Measurements from ENCODE around the gene NUDC. TPM values are rescaled to one million over a fixed set of nuclear protein-coding genes. Genes with fewer than 3 reads are reported as not detected.

NUDC gene
- total and polyA plus RNA-seq, 4 donors: 25.6 to 119 (median 82.6) TPM

DNA sequence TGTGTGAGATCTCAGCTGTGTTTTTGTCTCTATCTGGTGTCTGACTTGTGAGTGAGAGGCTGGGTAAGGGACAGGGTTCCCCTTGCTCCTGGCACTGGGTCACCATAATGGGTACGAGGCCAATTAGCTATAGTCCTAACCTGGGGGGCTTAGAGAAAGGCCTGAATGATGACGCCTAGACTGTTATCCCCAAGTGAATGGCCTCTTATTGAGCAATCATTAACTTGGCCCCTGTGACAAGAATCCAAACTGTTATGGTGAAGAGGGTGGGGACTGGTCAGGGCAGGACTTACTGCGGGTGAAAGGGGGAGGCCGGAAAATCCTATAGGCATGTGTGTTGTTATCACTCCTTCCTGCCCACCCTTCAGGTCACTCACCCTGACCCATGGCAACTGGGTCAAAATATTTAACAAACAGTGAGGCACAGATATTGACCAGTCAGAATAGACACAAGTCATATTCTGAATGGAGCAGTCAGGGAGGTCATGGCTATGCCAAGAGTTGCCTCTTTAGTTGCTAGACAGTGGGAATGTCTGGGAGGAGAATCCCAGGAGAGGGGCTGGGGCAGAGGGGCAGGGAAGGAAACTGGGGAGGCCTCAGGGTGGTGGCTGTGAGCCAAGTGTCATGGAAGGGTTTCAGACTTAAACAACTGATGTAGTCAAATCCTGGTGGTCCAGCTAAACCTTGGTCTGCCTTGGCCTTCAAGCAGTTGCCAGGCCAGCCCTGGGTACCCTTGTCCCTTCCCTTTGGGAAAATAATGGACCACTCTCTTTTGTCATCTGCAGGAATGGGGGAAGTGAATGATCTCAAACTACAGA, 11.0 kb upstream of the NUDC start:
- Histone ChIP-seq H3K4me1 (ENCODE audit: control insufficient read depth, insufficient read depth, low read length) (no peaks in the 10 kb centered on the region), H3K4me3 (ENCODE audit: low read depth, low read length) (no peak overlapping the region), H3K9me3 (ENCODE audit: control insufficient read depth, insufficient read depth, low read length) (no peaks in the 10 kb centered on the region), H3K27me3 (ENCODE audit: control insufficient read depth, insufficient read depth, low read length) (no peaks in the 10 kb centered on the region), H3K36me3 (ENCODE audit: control insufficient read depth, insufficient read depth, low read length) (no peaks in the 10 kb centered on the region), H3K27ac (ENCODE audit: low read depth, low read length) (no peak overlapping the region)
- WGBS (ENCODE audit: insufficient coverage): 50% methylated on average over 2 of the region's 4 CpGs
- no peak for DNase-seq (ENCODE audit: low read depth in 4 of 6, low spot score in 6 of 6)

GRCh38 chr1:26911399-26912146, 10.0 kb upstream of the NUDC start:
- Histone ChIP-seq H3K4me1 (ENCODE audit: control insufficient read depth, insufficient read depth, low read length) (no peaks in the 10 kb centered on the region), H3K27ac (ENCODE audit: low read depth, low read length) (no peak overlapping the region), H3K9me3 (ENCODE audit: control insufficient read depth, insufficient read depth, low read length) (no peaks in the 10 kb centered on the region), H3K36me3 (ENCODE audit: control insufficient read depth, insufficient read depth, low read length) (no peaks in the 10 kb centered on the region), H3K4me3 (ENCODE audit: low read depth, low read length) (no peak overlapping the region), H3K27me3 (ENCODE audit: control insufficient read depth, insufficient read depth, low read length) (peaks cover 1% of the 10 kb centered on the region)
- WGBS (ENCODE audit: insufficient coverage): 91% methylated on average over 6 of the region's 8 CpGs
- DNase-seq (ENCODE audit: low read depth in 4 of 6, low spot score in 6 of 6): no peak

- no peak overlapping the region for H3K27ac ChIP-seq (ENCODE audit: low read depth, low read length)
These were observed 9.4 kb upstream of the NUDC start for GRCh38 chr1:26912147-26912490.

DNA sequence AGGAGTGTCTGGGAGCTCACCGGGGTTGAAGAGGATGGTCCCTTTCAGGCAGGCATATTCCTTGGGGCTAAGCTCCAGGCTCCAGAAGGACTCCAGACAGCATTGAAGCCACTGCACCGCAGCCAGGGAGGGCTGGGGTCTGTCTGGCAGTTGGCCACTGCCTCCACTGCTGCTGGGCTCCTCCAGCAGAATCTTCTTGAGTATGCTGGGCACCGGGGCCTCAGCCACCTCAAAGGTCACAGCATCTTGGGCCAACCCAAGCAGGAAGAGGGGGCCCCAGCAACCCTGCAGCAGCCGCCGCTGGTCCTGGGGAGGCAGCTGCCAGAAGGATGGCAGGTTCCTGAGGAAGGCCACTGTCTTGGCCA, 8.2 kb upstream of the NUDC start:
- no peaks in the 10 kb centered on the region for H3K4me1 ChIP-seq (ENCODE audit: control insufficient read depth, insufficient read depth, low read length)
- no peak for DNase-seq (ENCODE audit: low read depth in 4 of 6, low spot score in 6 of 6)
- H3K4me3 ChIP-seq (ENCODE audit: low read depth, low read length): no peak overlapping the region
- H3K9me3 ChIP-seq (ENCODE audit: control insufficient read depth, insufficient read depth, low read length): no peaks in the 10 kb centered on the region
- H3K27ac ChIP-seq (ENCODE audit: low read depth, low read length): no peak overlapping the region
- 87% methylated on average over 5 of the region's 5 CpGs for WGBS (ENCODE audit: insufficient coverage)
- H3K36me3 ChIP-seq (ENCODE audit: control insufficient read depth, insufficient read depth, low read length): no peaks in the 10 kb centered on the region
- peaks cover 2% of the 10 kb centered on the region for H3K27me3 ChIP-seq (ENCODE audit: control insufficient read depth, insufficient read depth, low read length)

More at GRCh38 chr1:26912147-26912490, 9.4 kb upstream of the NUDC start:
- H3K4me1 ChIP-seq (ENCODE audit: control insufficient read depth, insufficient read depth, low read length): no peaks in the 10 kb centered on the region
- no peaks in the 10 kb centered on the region for H3K36me3 ChIP-seq (ENCODE audit: control insufficient read depth, insufficient read depth, low read length)
- peaks cover 2% of the 10 kb centered on the region for H3K27me3 ChIP-seq (ENCODE audit: control insufficient read depth, insufficient read depth, low read length)
- DNase-seq (ENCODE audit: low read depth in 4 of 6, low spot score in 6 of 6): no peak
- H3K4me3 ChIP-seq (ENCODE audit: low read depth, low read length): no peak overlapping the region
- WGBS (ENCODE audit: insufficient coverage): no CpG with 5 or more reads among the region's 2 CpGs
- no peaks in the 10 kb centered on the region for H3K9me3 ChIP-seq (ENCODE audit: control insufficient read depth, insufficient read depth, low read length)

DNA sequence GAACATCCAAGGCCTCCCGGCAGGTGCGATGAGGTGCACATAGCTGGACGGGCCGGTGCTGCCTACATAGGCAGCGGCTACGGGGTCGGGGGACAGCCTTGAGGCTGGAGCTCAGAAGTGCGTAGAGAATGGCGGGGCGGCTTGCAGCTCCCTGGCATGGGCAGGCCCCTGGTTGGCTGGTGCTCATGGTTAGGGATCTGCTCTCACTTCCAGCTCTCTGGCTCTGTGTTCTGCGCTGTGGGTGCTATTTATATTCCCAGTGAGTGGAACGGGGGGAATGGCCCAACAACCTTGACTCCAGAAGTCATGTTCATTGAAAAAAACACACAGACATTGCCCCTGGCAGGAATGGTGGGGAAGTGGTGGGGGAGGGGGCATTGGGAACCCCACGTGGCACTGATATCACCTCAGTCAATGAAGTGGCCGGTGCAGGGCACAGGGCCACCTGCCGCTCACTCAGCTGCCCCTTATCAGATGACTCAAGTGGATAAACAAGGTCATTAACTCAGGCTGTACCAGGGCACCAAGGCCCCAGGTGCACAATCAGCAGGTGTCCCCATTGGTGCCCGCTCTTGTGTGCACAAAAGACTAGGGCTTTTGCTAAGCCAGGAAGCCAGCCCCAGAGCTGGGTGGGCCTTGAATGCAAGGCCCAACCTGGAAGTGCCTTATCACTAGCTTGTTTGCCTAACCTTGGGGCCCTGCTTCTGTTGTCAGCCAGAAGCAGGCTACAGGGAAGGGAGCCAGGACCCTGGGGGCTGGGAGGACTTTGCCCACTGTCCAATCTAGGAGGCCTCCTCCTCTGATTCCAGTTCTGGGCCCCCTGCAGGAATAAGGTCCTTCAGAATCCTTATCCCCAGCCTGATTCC, 7.6 kb upstream of the NUDC start, which contains the start of gene NR0B2:
Gene NR0B2 (minus strand): TSS at position 222 of the 866 bp plus-strand sequence. CDS start 35 bp downstream, at position 187.
- H3K4me1 ChIP-seq (ENCODE audit: control insufficient read depth, insufficient read depth, low read length): no peaks in the 10 kb centered on the region
- 83% methylated on average over 14 of the region's 16 CpGs for WGBS (ENCODE audit: insufficient coverage)
- peaks cover 2% of the 10 kb centered on the region for H3K27me3 ChIP-seq (ENCODE audit: control insufficient read depth, insufficient read depth, low read length)
- no peak for DNase-seq (ENCODE audit: low read depth in 4 of 6, low spot score in 6 of 6)
- H3K27ac ChIP-seq (ENCODE audit: low read depth, low read length): no peak within 1 kb of the TSS
- no peaks in the 10 kb centered on the region for H3K36me3 ChIP-seq (ENCODE audit: control insufficient read depth, insufficient read depth, low read length)
- H3K4me3 ChIP-seq (ENCODE audit: low read depth, low read length): no peak within 1 kb of the TSS
- H3K9me3 ChIP-seq (ENCODE audit: control insufficient read depth, insufficient read depth, low read length): no peaks in the 10 kb centered on the region

GRCh38 chr1:26915204-26915842, 6.2 kb upstream of the NUDC start:
- Histone ChIP-seq H3K4me3 (ENCODE audit: low read depth, low read length) (no peak overlapping the region), H3K27me3 (ENCODE audit: control insufficient read depth, insufficient read depth, low read length) (peaks cover 2% of the 10 kb centered on the region), H3K27ac (ENCODE audit: low read depth, low read length) (no peak overlapping the region), H3K9me3 (ENCODE audit: control insufficient read depth, insufficient read depth, low read length) (no peaks in the 10 kb centered on the region), H3K4me1 (ENCODE audit: control insufficient read depth, insufficient read depth, low read length) (no peaks in the 10 kb centered on the region), H3K36me3 (ENCODE audit: control insufficient read depth, insufficient read depth, low read length) (no peaks in the 10 kb centered on the region)
- 42% methylated on average over 4 of the region's 5 CpGs for WGBS (ENCODE audit: insufficient coverage)
- DNase-seq (ENCODE audit: low read depth in 4 of 6, low spot score in 6 of 6): no peak

DNA sequence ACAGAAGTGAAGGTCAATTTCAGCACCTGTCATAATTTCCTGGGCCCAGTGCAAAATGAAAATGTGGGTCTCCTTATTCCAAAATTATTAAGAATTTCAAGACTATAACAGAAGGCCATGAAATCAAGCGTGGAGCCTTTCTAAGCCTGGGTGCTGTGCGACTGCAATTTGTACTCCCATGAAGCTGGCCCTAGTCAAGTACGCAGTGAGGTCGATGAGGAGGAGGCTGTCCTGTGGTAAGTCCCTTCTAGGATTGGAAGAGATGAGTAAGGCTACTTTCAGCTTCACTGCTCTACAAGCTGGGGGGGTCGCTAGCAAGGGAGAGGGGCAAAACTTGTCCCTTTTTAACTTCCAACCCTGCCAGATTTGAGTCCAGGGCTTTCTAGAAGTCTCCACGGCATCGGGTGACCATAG, 410 bp upstream of the NUDC start:
- 15% methylated on average over 4 of the region's 7 CpGs for WGBS (ENCODE audit: insufficient coverage)
- no peak for DNase-seq (ENCODE audit: low read depth in 4 of 6, low spot score in 6 of 6)
- Histone ChIP-seq H3K27ac (ENCODE audit: low read depth, low read length) (peak overlapping the region; percentile 85), H3K4me3 (ENCODE audit: low read depth, low read length) (peak overlapping the region; percentile 84), H3K27me3 (ENCODE audit: control insufficient read depth, insufficient read depth, low read length) (peaks cover 2% of the 10 kb centered on the region), H3K4me1 (ENCODE audit: control insufficient read depth, insufficient read depth, low read length) (peaks cover 12% of the 10 kb centered on the region), H3K36me3 (ENCODE audit: control insufficient read depth, insufficient read depth, low read length) (peaks cover 21% of the 10 kb centered on the region), H3K9me3 (ENCODE audit: control insufficient read depth, insufficient read depth, low read length) (no peaks in the 10 kb centered on the region)

GRCh38 chr1:26922431-26922729, 837 bp downstream of the NUDC start:
- peaks cover 12% of the 10 kb centered on the region for H3K4me1 ChIP-seq (ENCODE audit: control insufficient read depth, insufficient read depth, low read length)
- no peaks in the 10 kb centered on the region for H3K27me3 ChIP-seq (ENCODE audit: control insufficient read depth, insufficient read depth, low read length)
- H3K36me3 ChIP-seq (ENCODE audit: control insufficient read depth, insufficient read depth, low read length): peaks cover 33% of the 10 kb centered on the region
- WGBS (ENCODE audit: insufficient coverage): 46% methylated on average over 6 of the region's 6 CpGs
- H3K4me3 ChIP-seq (ENCODE audit: low read depth, low read length): peak overlapping the region; percentile 84
- H3K9me3 ChIP-seq (ENCODE audit: control insufficient read depth, insufficient read depth, low read length): no peaks in the 10 kb centered on the region
- H3K27ac ChIP-seq (ENCODE audit: low read depth, low read length): no peak overlapping the region
- DNase-seq (ENCODE audit: low read depth in 4 of 6, low spot score in 6 of 6): no peak

GRCh38 chr1:26922901-26923300, 1.4 kb downstream of the NUDC start:
- peaks cover 12% of the 10 kb centered on the region for H3K4me1 ChIP-seq (ENCODE audit: control insufficient read depth, insufficient read depth, low read length)
- no peak overlapping the region for H3K27ac ChIP-seq (ENCODE audit: low read depth, low read length)
- no peaks in the 10 kb centered on the region for H3K27me3 ChIP-seq (ENCODE audit: control insufficient read depth, insufficient read depth, low read length)
- H3K9me3 ChIP-seq (ENCODE audit: control insufficient read depth, insufficient read depth, low read length): no peaks in the 10 kb centered on the region
- no peak overlapping the region for H3K4me3 ChIP-seq (ENCODE audit: low read depth, low read length)
- WGBS (ENCODE audit: insufficient coverage): 80% methylated on average over 1 of the region's 3 CpGs
- DNase-seq (ENCODE audit: low read depth in 4 of 6, low spot score in 6 of 6): no peak
- peaks cover 34% of the 10 kb centered on the region for H3K36me3 ChIP-seq (ENCODE audit: control insufficient read depth, insufficient read depth, low read length)
